Peyer's patch (tissue), 4 donors: ENCODE measurements around the gene PPM1M. TPM values are rescaled to one million over a fixed set of nuclear protein-coding genes. Genes with fewer than 3 reads are reported as not detected.

ENCODE experiments used
- DNase-seq, 3 donors: peaks; one replicate each; pipeline ENCODE4 v3.0.0-alpha.2; 2017 to 2019
- H3K27ac ChIP-seq, 4 donors: fragments of 200-600 bp; sonication (generic); one replicate each; pipeline ENCODE4 v1.5.1; 2016 to 2019
- H3K27me3 ChIP-seq, 2 donors: fragments of 200-600 bp; sonication (generic); one replicate each; pipeline ENCODE4 v1.5.1; 2019
- H3K36me3 ChIP-seq, 3 donors: fragments of 200-600 bp; sonication (generic); one replicate each; pipeline ENCODE4 v1.5.1; 2016 to 2019
- H3K4me1 ChIP-seq, 4 donors: fragments of 200-600 bp; sonication (generic); one replicate each; pipeline ENCODE4 v1.5.1; 2016 to 2019
- H3K4me3 ChIP-seq, 4 donors: fragments of 200-600 bp; sonication (generic); 1 replicate in 3 of 4; 2 replicates in 1 of 4; pipeline ENCODE4 v1.5.1; 2016 to 2019; ENCODE audit warnings: mild to moderate bottlenecking in 1 of 4
- H3K9me3 ChIP-seq, 4 donors: fragments of 200-600 bp; sonication (generic); one replicate each; pipeline ENCODE4 v1.5.1; 2016 to 2019; ENCODE audit warnings: mild to moderate bottlenecking in 1 of 4
- CTCF ChIP-seq, 6 experiments: fragments of 450-650 bp in 4 of 6; fragments of 200-600 bp in 2 of 6; sonication (generic) in 1 of 6; IDR thresholded peaks; one replicate each; pipeline ENCODE4 v1.5.1; 2017 to 2019; ENCODE audit warnings: antibody characterized with exemption in 6 of 6, mild to moderate bottlenecking in 3 of 6, moderate library complexity in 1 of 6
- POLR2A ChIP-seq, 2 donors: fragments of 450-650 bp; IDR thresholded peaks; one replicate each; pipeline ENCODE4 v1.5.1; 2017; ENCODE audit warnings: antibody characterized with exemption in 2 of 2, mild to moderate bottlenecking in 2 of 2, moderate library complexity in 2 of 2
- total RNA-seq, 4 donors: library from RNA; depleted of rRNA; stranded (reverse); fragments of >200 nt; gene quantifications; one replicate each; pipeline ENCODE4 v1.1.0, GENCODE V29; 2016

PPM1M gene
- total RNA-seq, 4 donors from 2014 or later, result 4.0 to 32.2 (median 6.7) TPM

- H3K27me3 ChIP-seq, result no peaks in the 10 kb centered on the region
- DNase-seq, result no peak
- H3K36me3 ChIP-seq, result peaks cover 0 to 13% (median 0%) of the 10 kb centered on the region in 3 donors
- TF ChIP-seq CTCF (IDR thresholded peaks at IDR 0.05) (no peak), POLR2A (IDR thresholded peaks at IDR 0.05) (no peak)
- H3K4me1 ChIP-seq, result peaks cover 0 to 32% (median 20%) of the 10 kb centered on the region in 4 donors
- no peaks in the 10 kb centered on the region for H3K9me3 ChIP-seq
- peak overlapping the region in 1 of 4 donors; percentile 84 for H3K27ac ChIP-seq
- H3K4me3 ChIP-seq, result peak overlapping the region in 2 of 4 donors; percentile 25 to 41
Measured at GRCh38 chr3:52223449-52224408, 21.8 kb upstream of the PPM1M start.

- peak; percentile 49 to 88 (median 87) for DNase-seq
- Histone ChIP-seq H3K27ac (peak within 1 kb of the TSS in 3 of 4 donors; percentile 5 to 86 (median 84)), H3K4me3 (peak within 1 kb of the TSS in 2 of 4 donors; percentile 25 to 41), H3K27me3 (no peaks in the 10 kb centered on the region), H3K4me1 (peaks cover 0 to 29% (median 11%) of the 10 kb centered on the region in 4 donors), H3K36me3 (peaks cover 0 to 32% (median 3%) of the 10 kb centered on the region in 3 donors), H3K9me3 (no peaks in the 10 kb centered on the region)
- no peak for TF ChIP-seq POLR2A (IDR thresholded peaks at IDR 0.05)
- TF ChIP-seq CTCF (IDR thresholded peaks at IDR 0.05), result no peak
Measured at GRCh38 chr3:52225452-52226228, 19.9 kb upstream of the PPM1M start, which contains the start of gene TLR9. TLR9 (minus strand) TSS chr3:52225645; CDS start chr3:52225529, 116 bp downstream.

- Histone ChIP-seq H3K27ac (peak overlapping the region in 3 of 4 donors; percentile 5 to 86 (median 84)), H3K4me3 (peak overlapping the region in 1 of 4 donors; percentile 41), H3K36me3 (peaks cover 0 to 39% (median 3%) of the 10 kb centered on the region in 3 donors), H3K4me1 (peaks cover 0 to 24% (median 10%) of the 10 kb centered on the region in 4 donors), H3K9me3 (no peaks in the 10 kb centered on the region), H3K27me3 (no peaks in the 10 kb centered on the region)
- TF ChIP-seq CTCF (IDR thresholded peaks at IDR 0.05) (no peak), POLR2A (IDR thresholded peaks at IDR 0.05) (no peak)
- DNase-seq, result peak in 1 of 3 donors; percentile 38
Measured at GRCh38 chr3:52226229-52226817, 19.2 kb upstream of the PPM1M start.

- H3K9me3 ChIP-seq, result no peaks in the 10 kb centered on the region
- H3K36me3 ChIP-seq, result peaks cover 0 to 46% (median 3%) of the 10 kb centered on the region in 3 donors
- peaks cover 0 to 24% (median 10%) of the 10 kb centered on the region in 4 donors for H3K4me1 ChIP-seq
- H3K27ac ChIP-seq, result peak overlapping the region in 2 of 4 donors; percentile 84 to 86
- no peak for TF ChIP-seq CTCF (IDR thresholded peaks at IDR 0.05)
- TF ChIP-seq POLR2A (IDR thresholded peaks at IDR 0.05), result no peak
- H3K4me3 ChIP-seq, result no peak overlapping the region
- H3K27me3 ChIP-seq, result no peaks in the 10 kb centered on the region
- no peak for DNase-seq
Measured at GRCh38 chr3:52227117-52227516, 18.4 kb upstream of the PPM1M start.

- no peak overlapping the region for H3K4me3 ChIP-seq
- no peaks in the 10 kb centered on the region for H3K27me3 ChIP-seq
- TF ChIP-seq POLR2A (IDR thresholded peaks at IDR 0.05) (no peak), CTCF (IDR thresholded peaks at IDR 0.05) (no peak)
- H3K36me3 ChIP-seq, result peaks cover 0 to 51% (median 3%) of the 10 kb centered on the region in 3 donors
- peak overlapping the region in 1 of 4 donors; percentile 84 for H3K27ac ChIP-seq
- no peak for DNase-seq
- peaks cover 0 to 24% (median 9%) of the 10 kb centered on the region in 4 donors for H3K4me1 ChIP-seq
- no peaks in the 10 kb centered on the region for H3K9me3 ChIP-seq
Measured at GRCh38 chr3:52227766-52228165, 17.8 kb upstream of the PPM1M start.
